HEK293T (cell line): Measurements from ENCODE around the gene ATP2B2.

ENCODE experiments used
- ELF4 ChIP-seq: fragments of 450-650 bp; IDR thresholded peaks from 2 replicates; pipeline ENCODE4 v1.6.1; 2017; ENCODE audit warnings: antibody characterized with exemption
- FOXA1 ChIP-seq: fragments of 450-650 bp; IDR thresholded peaks from 2 replicates; pipeline ENCODE4 v1.6.1; 2016; ENCODE audit warnings: mild to moderate bottlenecking
- HDGF ChIP-seq: fragments of 450-650 bp; IDR thresholded peaks from 2 replicates; pipeline ENCODE4 v1.6.1; 2017; ENCODE audit warnings: antibody characterized with exemption, borderline replicate concordance
- NFRKB ChIP-seq: fragments of 450-650 bp; IDR thresholded peaks from 2 replicates; pipeline ENCODE4 v1.6.1; 2016; ENCODE audit warnings: mild to moderate bottlenecking, moderate library complexity
- SP1 ChIP-seq: fragments of 450-650 bp; IDR thresholded peaks from 2 replicates; pipeline ENCODE4 v1.6.1; 2017
- SUZ12 ChIP-seq: fragments of 450-650 bp; IDR thresholded peaks from 2 replicates; pipeline ENCODE4 v1.6.1; 2016; ENCODE audit warnings: mild to moderate bottlenecking
- TARDBP ChIP-seq: fragments of 450-650 bp; IDR thresholded peaks from 2 replicates; pipeline ENCODE4 v1.6.1; 2016
- TF ChIP-seq, protein P1 (sequence below): fragments of 450-650 bp; IDR thresholded peaks from 2 replicates; pipeline ENCODE4 v1.6.1; 2016

GRCh38 chr3:10378742-10379141 is 126.6 kb downstream of the ATP2B2 start:
- TF ChIP-seq FOXA1 (no peak), HDGF (no peak), ELF4 (no peak), NFRKB (no peak), SP1 (no peak), SUZ12 (no peak), TARDBP (no peak)
- TF ChIP-seq, protein P1, sequence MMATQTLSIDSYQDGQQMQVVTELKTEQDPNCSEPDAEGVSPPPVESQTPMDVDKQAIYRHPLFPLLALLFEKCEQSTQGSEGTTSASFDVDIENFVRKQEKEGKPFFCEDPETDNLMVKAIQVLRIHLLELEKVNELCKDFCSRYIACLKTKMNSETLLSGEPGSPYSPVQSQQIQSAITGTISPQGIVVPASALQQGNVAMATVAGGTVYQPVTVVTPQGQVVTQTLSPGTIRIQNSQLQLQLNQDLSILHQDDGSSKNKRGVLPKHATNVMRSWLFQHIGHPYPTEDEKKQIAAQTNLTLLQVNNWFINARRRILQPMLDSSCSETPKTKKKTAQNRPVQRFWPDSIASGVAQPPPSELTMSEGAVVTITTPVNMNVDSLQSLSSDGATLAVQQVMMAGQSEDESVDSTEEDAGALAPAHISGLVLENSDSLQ, result no peak
